GM12873 (cell line): ENCODE results near the gene HTR4.

Experiments used
- TF ChIP-seq, protein P1 (sequence below): IDR thresholded peaks from 2 replicates; pipeline ENCODE4 v1.5.1; 2012; ENCODE audit warnings: low read depth, mild to moderate bottlenecking, moderate library complexity, low read length, control low read depth; ENCODE audit not compliant: insufficient read depth; ENCODE audit errors: missing control alignments

The HTR4 gene, protein sequence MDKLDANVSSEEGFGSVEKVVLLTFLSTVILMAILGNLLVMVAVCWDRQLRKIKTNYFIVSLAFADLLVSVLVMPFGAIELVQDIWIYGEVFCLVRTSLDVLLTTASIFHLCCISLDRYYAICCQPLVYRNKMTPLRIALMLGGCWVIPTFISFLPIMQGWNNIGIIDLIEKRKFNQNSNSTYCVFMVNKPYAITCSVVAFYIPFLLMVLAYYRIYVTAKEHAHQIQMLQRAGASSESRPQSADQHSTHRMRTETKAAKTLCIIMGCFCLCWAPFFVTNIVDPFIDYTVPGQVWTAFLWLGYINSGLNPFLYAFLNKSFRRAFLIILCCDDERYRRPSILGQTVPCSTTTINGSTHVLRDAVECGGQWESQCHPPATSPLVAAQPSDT

DNA sequence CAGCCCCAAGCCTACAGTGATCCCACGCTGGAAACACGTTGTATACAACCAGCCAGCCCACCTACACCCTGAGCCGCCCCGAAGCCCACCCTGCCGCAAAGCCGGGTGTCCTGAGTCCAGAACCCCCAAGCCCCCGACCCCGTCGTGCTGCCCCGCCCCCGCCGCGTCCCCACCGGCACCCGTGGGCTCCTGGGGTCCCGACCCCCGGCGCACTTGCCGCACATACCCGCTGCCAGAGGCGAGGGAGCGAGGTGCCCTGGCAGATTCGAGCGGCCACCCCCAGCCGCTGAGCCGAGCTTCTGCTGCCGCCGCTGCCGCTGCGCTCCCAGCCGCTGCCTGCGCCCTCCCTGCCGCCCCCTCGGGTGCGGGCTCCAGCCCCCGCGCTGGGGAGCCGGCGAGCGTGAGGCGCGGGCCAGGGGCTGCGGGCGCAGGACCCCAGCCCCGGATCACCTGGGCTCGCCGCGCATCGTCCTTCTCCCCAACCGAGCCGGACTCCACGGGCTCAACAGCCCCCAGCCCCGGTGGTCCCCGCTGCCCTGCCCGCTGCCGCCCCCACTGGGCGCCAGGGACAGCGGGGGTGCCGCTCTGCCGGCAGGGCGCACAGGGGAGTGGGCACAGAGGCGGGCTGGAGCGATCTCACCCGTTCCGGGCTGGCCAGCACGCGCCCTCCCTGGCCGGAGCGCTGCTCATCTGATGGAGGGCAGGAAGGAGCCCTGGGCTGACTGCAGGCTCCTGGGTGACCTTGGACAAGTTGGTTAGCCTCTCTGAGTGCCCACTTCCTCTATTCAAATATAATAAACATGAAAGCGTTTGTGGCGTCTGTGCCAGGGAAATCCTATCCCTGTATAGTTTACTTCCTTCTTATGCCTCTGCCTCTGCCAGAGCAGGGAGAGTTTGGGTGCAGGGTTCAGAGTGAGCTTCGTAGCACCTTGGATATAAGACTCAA, at the start of gene HTR4:
TSS of gene HTR4 (minus strand) at position 692 of the 946 bp plus-strand sequence. CDS start 17,513 bp downstream, outside the sequence.
- TF ChIP-seq, protein P1, sequence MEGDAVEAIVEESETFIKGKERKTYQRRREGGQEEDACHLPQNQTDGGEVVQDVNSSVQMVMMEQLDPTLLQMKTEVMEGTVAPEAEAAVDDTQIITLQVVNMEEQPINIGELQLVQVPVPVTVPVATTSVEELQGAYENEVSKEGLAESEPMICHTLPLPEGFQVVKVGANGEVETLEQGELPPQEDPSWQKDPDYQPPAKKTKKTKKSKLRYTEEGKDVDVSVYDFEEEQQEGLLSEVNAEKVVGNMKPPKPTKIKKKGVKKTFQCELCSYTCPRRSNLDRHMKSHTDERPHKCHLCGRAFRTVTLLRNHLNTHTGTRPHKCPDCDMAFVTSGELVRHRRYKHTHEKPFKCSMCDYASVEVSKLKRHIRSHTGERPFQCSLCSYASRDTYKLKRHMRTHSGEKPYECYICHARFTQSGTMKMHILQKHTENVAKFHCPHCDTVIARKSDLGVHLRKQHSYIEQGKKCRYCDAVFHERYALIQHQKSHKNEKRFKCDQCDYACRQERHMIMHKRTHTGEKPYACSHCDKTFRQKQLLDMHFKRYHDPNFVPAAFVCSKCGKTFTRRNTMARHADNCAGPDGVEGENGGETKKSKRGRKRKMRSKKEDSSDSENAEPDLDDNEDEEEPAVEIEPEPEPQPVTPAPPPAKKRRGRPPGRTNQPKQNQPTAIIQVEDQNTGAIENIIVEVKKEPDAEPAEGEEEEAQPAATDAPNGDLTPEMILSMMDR = no peak

DNA sequence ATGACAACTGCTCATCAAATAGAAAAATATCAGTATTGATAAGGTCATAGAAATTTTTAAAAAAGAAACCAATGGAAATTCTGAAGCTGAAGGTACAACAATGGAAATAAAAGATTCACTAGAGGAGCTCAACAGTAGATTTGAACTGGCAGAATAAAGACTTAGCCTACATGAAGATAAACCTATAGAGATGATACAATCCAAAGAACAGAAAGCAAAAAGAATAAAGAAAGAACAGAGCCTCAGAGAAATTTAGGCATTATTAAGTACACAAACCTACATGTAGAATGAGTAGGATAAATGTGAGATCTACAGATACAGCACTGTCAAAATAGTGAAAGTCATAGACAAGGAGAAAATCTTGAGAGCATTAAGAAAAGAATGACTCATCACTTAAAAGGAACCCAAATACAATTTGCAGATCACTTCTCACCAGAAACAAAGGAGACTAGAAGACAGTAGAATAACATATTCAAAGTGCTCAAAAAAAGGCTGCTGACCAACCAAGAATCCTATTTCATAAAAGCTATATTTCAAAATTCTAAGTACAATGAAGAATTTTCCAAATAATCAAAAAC, 47.8 kb upstream of the HTR4 start:
- TF ChIP-seq, protein P1 = no peak

DNA sequence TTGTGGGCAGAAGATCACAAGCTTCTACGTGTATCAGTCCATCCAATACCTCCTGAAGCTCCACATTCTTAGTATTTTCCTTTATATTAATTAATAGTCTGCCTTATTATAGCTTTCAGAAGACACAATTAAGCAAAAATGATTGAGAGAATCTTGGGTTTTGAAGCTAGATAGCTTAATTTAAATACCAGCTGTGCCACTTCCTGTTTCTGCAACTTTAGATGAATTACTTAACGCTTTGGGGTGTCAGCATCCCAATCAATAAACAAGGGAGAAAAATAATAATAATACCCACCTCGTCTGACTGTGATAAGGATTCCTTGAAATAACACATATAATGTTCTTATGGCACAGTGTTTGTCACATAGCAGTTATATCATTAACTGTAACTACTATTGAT, 44.7 kb upstream of the HTR4 start:
- TF ChIP-seq, protein P1 = no peak

DNA sequence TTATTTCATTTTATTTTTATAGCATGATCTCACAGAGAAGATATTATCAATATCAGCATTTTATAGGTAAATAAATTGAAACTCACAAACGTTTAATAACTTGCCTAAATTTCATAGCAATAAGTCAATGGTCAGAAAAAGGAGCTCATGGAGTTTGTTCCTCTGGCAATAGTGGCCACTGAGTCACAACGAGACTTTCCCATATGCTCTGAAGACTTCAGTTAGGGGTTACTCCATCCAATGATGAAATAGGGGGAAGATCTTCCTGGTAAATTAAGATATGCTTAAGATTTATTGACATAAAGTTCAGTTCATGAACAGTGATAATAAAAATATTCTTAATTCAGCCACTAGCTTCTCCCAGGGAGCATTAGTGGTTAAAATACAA, 43.5 kb upstream of the HTR4 start:
- TF ChIP-seq, protein P1 = no peak

DNA sequence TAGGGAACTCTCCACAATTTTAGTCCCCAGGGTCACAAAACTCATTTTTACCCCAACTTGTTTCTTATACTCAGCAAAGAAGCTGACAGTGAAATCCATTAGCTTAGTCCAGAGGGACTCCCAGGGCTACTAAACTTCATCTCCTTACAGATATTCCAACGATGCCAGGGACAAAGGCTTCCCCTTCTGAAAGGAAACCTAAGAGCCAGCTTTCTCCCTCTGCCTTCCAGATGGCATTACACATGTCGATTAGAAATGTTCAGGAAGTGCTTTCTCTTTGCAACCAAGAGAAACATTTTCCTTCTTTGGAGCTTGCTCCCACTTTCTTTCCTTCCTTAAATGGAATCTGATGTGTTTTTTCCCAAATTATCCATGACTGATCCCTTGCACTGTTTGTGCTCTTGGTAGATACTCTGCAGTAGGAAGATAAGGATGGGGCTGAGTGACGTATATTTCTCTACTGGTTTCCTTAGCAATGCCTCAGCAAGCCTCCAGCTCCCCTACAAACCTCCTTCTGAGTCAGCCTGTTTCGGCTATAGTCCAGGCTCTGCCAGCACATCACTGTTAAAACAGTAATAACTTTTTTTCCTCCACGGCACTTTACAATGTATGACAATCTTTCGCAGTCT, 43.0 kb upstream of the HTR4 start:
- TF ChIP-seq, protein P1 = no peak

DNA sequence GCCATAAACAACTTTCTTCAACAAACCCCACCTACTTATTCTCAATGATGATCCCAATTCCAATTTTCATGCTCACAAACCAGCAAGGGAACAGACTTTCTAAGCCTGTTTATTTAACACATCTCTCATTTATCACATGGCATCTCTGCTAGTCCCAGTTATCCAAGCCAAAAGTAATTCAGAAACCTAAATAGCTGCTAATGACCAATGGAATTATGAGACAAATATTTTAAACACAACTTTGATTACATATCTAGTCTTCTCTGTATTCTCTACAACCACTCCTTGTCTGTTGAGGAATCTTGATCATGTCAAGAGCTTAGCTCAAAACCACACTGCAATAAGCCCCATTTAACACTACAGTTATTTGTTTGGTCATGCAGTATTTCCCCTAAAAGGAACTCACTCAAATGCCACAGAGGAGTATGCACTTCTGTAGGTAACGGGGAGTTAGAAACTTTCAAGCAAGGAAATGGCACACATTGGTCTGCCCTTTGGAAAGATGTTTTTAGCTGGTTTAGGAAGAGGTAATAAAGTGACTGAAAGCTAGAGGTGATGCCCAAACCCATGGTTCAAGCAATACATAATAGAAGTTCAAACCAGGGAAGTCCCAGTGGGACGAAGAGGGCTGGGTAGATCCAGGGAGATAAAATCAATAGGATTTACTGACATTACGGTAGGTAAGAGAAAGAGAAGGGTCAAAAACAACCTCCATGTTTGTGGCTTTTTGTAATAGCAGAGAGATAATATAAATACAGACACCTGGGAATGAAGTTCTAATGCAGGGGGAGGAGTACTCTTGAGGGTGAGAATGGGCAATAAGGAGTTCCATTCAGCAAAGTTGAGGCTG, 42.1 kb upstream of the HTR4 start:
- TF ChIP-seq, protein P1 = no peak
